Endothelial cell (in vitro differentiated cells): ENCODE data around the gene FAIM. TPM values are rescaled to one million over a fixed set of nuclear protein-coding genes. Genes with fewer than 3 reads are reported as not detected.
A peak's percentile ranks its signal among the peaks of the same experiment; 100 is the strongest.
"Not testable (repeated sequence)": the region's sequence is repeated elsewhere in the genome, so short reads cannot be mapped to it uniquely, and the experiment has no call there.

Experiments used
- DNase-seq: peaks from one replicate; pipeline ENCODE4 v3.0.0; 2021; ENCODE audit warnings: low spot score
- H3K27ac Mint-ChIP-seq: one replicate; pipeline ENCODE4 v1.8.0; 2021; ENCODE audit warnings: mixed read lengths, inconsistent platforms; ENCODE audit not compliant: unreplicated experiment
- H3K27me3 Mint-ChIP-seq: one replicate; pipeline ENCODE4 v1.8.0; 2021; ENCODE audit warnings: mild to moderate bottlenecking, moderate library complexity, mixed read lengths, inconsistent platforms; ENCODE audit not compliant: unreplicated experiment
- H3K36me3 Mint-ChIP-seq: one replicate; pipeline ENCODE4 v1.8.0; 2021; ENCODE audit warnings: mild to moderate bottlenecking, low read depth, mixed read lengths, inconsistent platforms; ENCODE audit not compliant: unreplicated experiment
- H3K4me1 Mint-ChIP-seq: one replicate; pipeline ENCODE4 v1.8.0; 2021; ENCODE audit warnings: mild to moderate bottlenecking, mixed read lengths, inconsistent platforms; ENCODE audit not compliant: unreplicated experiment
- H3K4me3 Mint-ChIP-seq: one replicate; pipeline ENCODE4 v1.8.0; 2021; ENCODE audit warnings: mild to moderate bottlenecking, mixed read lengths, inconsistent platforms; ENCODE audit not compliant: unreplicated experiment
- H3K9me3 Mint-ChIP-seq: one replicate; pipeline ENCODE4 v1.8.0; 2021; ENCODE audit warnings: mixed read lengths, inconsistent platforms; ENCODE audit not compliant: unreplicated experiment
- CTCF ChIP-seq: fragments of 200-600 bp; sonication (generic); IDR thresholded peaks from one replicate; pipeline ENCODE4 v1.5.0; 2021; ENCODE audit warnings: antibody characterized with exemption; ENCODE audit not compliant: unreplicated experiment
- total RNA-seq: library from RNA; stranded (reverse); fragmentation: NEBNext Ultra II Directional; extraction: Animal tissue kit (Norgen Biotek cat#: 25700); gene quantifications from one replicate; pipeline ENCODE4 v1.2.1, GENCODE V29; 2021; ENCODE audit not compliant: unreplicated experiment

Gene FAIM
- total RNA-seq, 1 donor from 2014 or later = 5.5 TPM

GRCh38 chr3:138594935-138595610 is 13.5 kb upstream of the FAIM start:
- Mint-ChIP-seq H3K9me3 (no peaks in the 10 kb centered on the region), H3K27ac (no peak overlapping the region), H3K27me3 (no peaks in the 10 kb centered on the region), H3K36me3 (no peaks in the 10 kb centered on the region), H3K4me3 (peak overlapping the region; percentile 96), H3K4me1 (peaks cover 4% of the 10 kb centered on the region)
- DNase-seq = no peak
- no peak for TF ChIP-seq CTCF

GRCh38 chr3:138597186-138597976 is 11.2 kb upstream of the FAIM start:
- not testable (repeated sequence) for DNase-seq, H3K36me3 Mint-ChIP-seq, H3K9me3 Mint-ChIP-seq, H3K4me3 Mint-ChIP-seq, H3K27me3 Mint-ChIP-seq, H3K27ac Mint-ChIP-seq, H3K4me1 Mint-ChIP-seq

- H3K4me1 Mint-ChIP-seq = peaks cover 4% of the 10 kb centered on the region
- H3K9me3 Mint-ChIP-seq = peaks cover 7% of the 10 kb centered on the region
- DNase-seq = no peak
- TF ChIP-seq CTCF = no peak
- no peak overlapping the region for H3K27ac Mint-ChIP-seq
- H3K27me3 Mint-ChIP-seq = no peaks in the 10 kb centered on the region
- peaks cover 7% of the 10 kb centered on the region for H3K36me3 Mint-ChIP-seq
- no peak overlapping the region for H3K4me3 Mint-ChIP-seq
Observed at GRCh38 chr3:138598534-138598933, 10.0 kb upstream of the FAIM start.

- peaks cover 14% of the 10 kb centered on the region for H3K36me3 Mint-ChIP-seq
- H3K9me3 Mint-ChIP-seq = peaks cover 13% of the 10 kb centered on the region
- no peak for DNase-seq
- H3K4me3 Mint-ChIP-seq = no peak overlapping the region
- H3K27me3 Mint-ChIP-seq = peaks cover 1% of the 10 kb centered on the region
- no peak overlapping the region for H3K27ac Mint-ChIP-seq
- TF ChIP-seq CTCF = no peak
- no peaks in the 10 kb centered on the region for H3K4me1 Mint-ChIP-seq
Observed at GRCh38 chr3:138600100-138600745, 8.3 kb upstream of the FAIM start.

GRCh38 chr3:138601661-138602060 is 6.9 kb upstream of the FAIM start:
- not testable (repeated sequence) for H3K4me1 Mint-ChIP-seq, H3K27me3 Mint-ChIP-seq, DNase-seq, H3K27ac Mint-ChIP-seq, H3K4me3 Mint-ChIP-seq
- H3K36me3 Mint-ChIP-seq = peaks cover 14% of the 10 kb centered on the region
- peaks cover 13% of the 10 kb centered on the region for H3K9me3 Mint-ChIP-seq

- Mint-ChIP-seq H3K9me3 (peaks cover 13% of the 10 kb centered on the region), H3K36me3 (peaks cover 17% of the 10 kb centered on the region)
- H3K27me3 Mint-ChIP-seq, H3K4me3 Mint-ChIP-seq, H3K27ac Mint-ChIP-seq, H3K4me1 Mint-ChIP-seq, DNase-seq: not testable (repeated sequence)
Observed at GRCh38 chr3:138604106-138604595, 4.4 kb upstream of the FAIM start.
